Measurements from ENCODE around the gene KIFBP.
A peak's percentile ranks its signal among the peaks of the same experiment; 100 is the strongest.
"Not testable (repeated sequence)": the region's sequence is repeated elsewhere in the genome, so short reads cannot be mapped to it uniquely, and the experiment has no call there.

Gene KIFBP

DNA sequence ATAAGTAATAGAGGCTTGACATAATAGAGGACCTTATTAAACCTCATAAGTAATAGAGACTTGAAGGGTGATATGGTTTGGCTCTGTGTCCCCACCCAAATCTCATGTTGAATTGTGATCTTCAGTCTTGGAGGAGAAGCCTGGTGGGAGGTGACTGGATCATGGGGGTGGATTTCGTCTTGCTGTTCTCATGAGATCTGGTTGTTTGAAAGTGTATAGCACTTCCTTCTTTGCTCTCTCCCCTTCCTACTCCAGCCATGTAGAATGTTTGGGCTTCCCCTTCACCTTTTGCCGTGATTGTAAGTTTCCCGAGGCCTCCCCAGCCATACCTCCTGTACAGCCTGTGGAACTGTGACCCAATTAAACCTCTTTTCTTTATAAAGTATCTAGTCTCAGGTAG lies 8.6 kb downstream of the KIFBP start:
- DNase-seq, result no peak

DNA sequence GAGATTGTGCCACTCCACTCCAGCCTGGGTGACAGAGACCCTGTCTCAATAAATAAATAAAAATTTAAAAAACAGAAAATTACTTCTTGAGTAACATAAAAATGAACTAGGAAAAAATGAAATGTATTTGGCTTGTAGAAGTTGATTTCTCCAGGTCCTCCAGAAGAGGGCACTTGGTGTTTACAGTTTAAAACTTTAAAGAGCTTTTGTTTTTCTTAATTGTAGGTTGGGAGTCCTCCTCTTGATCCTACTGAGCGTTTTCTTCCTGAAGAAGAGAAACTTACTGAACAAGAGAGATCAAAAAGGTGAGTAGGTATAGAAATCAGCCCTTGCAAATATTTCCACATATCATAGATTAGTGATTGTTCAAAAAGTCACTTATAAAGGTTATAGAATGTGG lies 16.2 kb downstream of the KIFBP start:
- DNase-seq, result no peak

DNA sequence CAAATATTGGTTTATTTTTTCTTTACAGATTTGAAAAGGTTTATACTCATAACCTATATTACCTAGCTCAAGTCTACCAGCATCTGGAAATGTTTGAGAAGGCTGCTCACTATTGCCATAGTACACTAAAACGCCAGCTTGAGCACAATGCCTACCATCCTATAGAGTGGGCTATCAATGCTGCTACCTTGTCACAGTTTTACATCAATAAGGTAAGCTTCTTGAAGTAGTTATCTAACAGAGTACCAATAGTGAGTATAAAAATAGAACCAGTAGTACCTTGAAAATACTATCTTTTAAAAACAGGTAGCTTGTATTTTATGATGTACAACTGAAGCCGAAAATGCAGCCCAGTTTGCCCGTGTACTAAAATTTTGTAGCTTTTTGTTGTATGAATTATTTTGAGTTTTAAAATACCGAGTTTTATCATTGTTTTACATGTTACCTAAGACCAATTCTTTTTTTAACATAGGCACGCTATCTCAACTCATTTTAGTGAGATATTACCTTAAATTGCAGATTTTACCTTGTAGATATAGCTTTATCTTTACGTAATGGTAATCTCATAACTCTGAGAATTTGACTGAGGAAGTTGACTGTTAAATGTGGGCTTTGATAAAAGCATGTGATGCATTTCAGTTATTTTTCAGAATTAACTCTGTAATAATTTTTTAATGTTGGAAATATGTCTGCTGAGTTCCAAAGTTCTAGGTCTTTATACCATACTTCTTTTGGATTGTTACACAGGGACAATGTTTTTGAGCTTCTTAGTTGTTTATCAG lies 17.3 kb downstream of the KIFBP start:
- no peak for DNase-seq

DNA sequence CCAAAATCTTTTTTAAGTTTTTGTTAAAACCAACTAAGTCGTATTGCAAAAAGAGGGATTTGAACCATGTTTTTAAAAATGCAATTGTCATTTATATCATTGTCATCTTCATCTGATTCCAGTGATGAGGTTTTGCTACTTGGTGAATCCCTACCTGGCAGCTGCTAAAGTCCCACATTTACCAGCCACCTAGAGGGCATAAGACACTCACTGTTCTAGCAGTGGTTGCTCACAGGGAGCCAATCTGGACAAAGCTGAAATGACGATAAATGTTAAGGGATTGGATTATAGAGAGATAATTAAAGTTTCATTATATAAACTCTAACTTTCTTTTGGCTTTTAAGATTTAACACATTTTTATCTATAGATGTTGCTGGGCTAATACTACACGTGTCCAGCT lies 18.7 kb downstream of the KIFBP start:
- DNase-seq, result no peak

DNA sequence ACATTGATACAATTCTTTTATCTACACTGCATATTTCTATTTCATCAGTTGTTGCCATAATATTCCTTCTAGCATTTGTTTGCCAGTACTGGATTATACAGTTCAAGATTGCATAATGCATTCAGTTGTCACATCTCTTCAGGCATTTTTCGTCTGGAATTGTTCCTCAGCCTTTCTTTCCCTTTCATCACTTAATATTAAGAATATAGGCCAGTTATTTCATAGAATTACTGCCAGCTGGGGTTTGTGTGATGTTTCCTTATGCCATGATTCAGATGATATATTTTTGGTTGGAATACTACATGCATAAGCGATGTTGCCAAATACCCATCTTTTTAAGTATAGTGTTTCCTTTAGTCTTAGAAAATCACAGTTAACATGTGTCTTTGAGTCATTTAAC lies 20.8 kb downstream of the KIFBP start:
- DNase-seq, result no peak

DNA sequence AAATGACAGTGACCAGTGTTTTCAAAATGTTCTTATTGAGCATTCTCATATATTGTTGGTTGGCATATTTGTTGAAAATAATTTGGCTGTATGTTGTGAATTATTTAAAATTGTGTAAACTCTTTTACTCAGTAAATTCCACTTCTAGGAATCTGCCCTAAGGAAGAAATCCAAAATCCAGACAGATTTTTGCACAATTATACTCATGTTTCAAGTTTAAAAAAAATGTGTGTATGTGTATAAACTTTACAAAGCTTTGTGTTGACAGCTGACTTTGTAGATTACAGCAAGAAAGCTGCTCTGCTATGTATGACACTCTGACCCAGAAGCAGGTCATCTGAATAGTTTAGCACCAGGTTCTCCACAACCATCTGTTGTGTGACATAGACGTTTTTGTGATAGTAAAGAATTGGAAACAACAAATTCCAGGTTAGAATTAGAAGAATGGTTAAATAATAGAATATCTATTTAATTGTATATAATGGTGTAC lies 21.6 kb downstream of the KIFBP start:
- DNase-seq, result no peak

DNA sequence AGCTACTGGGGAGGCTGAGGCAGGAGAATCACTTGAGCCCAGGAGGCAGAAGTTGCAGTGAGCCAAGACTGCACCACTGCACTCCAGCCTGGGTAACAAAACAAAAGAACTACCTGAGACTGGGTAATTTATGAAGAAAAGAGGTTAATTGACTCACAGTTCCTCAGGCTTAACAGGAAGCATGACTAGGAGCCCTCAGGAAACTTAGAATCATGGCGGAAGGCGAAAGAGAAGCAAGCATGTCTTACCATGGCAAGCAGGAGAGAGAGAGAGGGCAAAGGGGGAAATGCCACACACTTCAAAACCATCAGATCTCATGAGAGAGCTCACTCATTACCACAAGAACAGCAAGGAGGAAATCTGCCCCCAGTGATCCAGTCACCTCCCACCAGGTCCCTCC lies 24.2 kb downstream of the KIFBP start:
- not testable (repeated sequence) for DNase-seq

DNA sequence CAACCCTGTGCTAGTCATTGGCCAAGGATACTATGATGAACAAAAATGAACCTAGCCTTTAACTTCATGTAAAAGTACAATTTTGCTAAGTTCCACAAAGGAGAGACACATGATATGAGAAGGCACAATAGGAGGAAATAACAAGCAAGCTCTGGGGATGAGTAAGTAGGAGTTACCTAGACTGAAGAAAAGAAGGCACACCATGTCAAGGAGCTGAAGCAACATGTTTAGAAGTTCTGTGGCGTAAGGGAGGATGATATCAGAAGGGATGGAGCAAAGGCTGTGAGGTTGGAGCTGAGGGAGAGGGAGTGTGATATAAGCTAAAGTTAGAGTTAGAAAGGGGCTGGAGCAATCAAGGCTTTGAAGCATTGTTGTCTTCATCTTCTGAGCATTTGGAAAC lies 25.6 kb downstream of the KIFBP start:
- DNase-seq, result no peak

DNA sequence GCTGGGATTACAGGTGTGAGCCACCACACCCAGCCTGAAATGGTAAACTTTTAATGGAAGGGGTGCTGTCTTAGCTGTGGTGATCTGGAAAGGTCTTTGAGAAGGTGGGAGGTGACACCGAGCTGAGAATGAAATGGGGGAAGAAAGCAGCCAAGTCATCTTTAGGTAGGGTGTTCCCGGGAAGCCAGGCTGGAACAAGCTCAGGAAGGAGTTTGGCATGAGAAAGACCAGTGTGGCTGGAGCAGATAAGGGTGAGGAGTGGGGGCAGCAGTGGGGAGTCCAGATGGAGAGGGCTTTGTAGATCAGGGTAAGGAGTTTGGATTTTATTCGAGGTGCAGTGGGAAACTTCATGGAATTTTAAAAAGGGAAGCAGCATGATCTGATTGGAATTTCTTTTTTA lies 30.0 kb downstream of the KIFBP start:
- DNase-seq, result no peak

DNA sequence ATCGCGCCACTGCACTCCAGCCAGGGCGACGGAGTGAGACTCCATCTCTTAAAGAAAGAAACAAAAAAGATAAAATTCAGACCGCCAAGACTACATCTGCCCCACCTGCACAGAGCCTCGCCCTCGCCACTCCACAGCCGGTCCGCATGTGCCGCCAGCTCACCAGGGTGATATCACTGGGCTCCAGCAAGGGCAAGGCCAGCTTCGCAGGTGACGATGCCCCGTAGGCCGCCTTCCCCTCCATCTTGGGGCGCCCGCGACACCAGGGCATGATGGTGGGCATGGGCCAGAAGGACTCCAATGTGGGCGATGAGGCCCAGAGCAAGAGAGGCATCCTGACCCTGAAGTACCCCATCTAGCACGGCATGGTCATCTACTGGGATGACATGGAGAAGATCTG lies 34.0 kb downstream of the KIFBP start:
- DNase-seq, result no peak

DNA sequence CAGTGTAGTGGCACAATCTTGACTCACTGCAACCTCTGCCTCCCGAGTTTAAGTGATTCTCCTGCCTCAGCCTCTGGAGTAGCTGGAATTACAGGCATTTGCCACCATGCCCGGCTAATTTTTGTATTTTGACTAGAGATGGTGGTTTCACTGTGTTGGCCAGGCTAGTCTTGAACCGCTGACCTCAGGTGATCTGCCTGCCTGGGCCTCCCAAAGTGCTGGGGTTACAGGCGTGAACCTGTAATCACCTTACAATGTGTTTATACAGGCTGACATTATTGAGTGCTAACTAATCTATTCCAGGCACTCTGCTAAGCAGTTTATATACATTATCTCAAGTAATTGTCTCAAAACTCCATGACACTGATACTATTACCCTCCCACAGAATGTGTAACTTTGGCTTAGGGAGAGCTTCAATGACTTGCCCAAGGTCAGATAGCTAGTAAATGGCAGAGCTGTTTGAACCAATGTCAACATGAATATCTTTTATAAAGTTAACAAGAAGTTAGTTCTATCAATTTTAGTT lies 36.8 kb downstream of the KIFBP start:
- DNase-seq, result no peak

DNA sequence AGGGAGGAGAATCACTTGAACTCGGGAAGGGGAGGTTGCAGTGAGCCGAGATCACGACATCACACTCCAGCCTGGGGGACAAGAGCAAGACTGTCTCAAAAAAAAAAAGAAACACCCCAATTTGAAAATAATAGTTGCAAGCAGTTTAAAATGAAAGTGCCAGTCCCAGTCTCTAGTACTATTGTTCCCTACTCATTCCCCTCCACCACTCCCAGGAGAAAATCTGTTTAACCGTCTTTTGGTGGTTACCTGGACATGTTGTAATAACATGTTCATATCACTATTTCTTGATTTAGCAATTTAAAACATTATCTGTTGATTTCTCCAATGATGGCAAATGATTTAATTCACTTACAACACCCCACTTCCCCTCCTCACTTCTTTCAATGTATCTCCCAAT lies 44.7 kb downstream of the KIFBP start:
- no peak for DNase-seq

DNA sequence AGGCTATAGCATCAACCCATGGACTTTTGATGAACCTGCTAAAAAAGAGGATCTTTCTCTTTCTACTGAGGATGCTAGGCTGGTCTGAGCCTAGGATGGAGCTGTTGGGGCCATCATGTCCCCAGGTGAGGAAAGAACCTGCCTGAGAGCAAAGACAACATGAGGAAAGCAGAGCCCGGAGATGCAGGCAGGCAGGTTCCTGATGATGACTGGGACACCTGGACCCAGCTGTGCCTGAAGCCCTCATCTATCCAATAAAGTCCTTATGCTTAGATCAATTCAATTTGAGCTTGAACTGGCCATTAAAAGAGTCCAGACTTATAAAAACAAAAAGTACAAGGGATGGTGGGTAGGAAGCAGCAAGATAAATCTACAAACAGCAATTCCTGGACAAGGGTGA lies 48.9 kb downstream of the KIFBP start:
- DNase-seq, result no peak

DNA sequence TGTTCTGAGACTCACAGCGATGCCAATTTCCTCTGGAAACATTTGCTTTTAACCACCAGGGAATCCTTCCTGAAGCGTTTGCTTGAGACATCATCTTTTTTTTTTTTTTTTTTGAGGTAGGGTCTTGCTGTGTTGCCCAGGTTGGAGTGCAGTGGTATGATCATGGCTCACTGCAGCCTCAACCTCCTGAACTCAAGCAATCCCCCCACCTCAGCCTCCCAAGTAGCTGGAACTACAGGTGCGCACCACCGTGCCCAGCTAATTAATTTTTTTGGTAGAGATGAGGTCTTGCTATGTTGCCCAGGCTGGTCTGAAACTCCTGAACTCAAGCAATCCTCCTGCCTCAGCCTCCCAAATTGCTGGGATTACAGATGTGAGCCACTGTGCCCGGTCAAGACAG lies 52.3 kb downstream of the KIFBP start:
- not testable (repeated sequence) for DNase-seq

DNA sequence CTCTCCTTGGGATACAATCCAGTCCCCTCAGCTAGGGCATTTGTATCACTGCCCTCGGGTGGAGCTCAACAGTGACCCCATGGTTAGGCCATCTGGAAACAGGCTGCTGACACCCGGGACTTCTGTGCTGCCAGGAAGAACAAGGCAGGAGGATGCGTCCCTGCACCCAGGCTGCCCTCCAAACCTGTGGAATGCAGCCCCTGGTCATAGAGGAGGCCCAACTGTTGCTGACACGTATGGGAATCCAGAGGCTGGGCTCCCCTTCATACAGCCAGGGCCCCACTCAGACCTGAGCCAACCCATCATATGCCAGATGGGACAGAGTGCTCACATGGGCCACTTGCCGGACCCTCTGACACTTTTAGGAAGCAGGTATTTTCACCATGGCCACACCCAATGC lies 53.8 kb downstream of the KIFBP start:
- DNase-seq, result no peak

DNA sequence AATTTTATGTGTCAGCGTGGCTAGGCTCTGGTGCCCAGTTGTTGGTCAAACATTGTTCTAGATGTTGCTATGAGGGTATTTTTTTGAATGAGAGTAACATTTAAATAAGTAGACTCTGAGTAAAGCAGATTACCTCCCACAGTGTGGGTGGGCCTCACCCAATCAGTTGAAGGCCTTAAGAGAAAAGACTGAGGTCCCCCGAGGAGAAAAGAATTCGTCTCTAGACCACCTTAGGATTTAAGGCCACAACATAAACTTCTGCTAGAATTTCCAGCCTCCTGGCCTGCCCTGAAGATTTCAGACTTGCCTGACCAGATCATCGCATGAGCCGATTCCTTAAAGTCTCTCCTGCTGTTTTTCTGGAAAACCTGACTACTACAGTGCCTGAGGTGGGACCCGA lies 54.2 kb downstream of the KIFBP start:
- no peak for DNase-seq

DNA sequence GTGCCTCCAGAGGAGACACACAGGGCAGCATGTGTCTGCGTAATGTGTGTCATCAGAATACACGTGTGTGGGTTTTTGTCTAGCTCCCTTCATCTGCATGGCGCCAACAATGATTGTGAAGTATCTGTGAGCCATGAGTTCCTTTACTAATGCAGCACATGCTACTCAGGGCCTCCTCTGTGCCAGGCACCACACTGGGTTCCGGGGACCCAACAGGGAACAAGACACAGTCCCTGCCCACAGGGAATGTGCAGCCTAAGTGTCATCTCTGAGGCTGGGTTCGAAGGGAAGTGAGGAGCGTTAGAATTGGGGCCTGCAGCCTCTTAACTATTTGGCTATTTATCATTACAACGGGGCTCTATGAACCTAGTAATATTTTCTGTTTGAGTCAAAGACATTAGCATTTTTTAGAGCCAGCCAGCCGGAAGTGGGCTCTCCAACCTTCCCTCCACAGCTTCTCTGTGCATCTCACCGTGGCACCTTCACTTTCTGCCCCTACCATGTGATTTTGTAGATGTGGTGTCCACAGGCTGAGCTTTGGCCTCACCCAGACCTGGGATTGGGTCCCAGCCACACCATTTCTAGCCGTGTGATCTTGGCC lies 55.4 kb downstream of the KIFBP start:
- DNase-seq, result no peak

DNA sequence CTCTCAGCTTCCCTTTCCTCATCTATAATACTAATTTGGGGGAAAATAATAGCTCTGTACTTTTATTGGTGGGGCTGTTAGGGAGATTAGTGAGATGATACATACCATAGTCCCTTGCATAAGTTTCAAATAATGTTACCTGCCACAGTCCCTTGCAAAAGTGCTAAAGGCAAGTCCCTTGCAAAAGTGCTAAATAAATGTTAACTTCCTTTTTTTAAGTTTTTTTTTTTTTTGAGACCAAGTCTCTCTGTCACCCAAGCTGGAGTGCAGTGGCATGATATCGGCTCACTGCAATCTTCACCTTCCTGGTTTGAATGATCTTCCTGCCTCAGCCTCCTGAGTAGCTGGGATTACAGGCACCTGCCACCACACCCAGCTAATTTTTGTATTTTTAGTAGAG lies 55.9 kb downstream of the KIFBP start:
- DNase-seq, result no peak

DNA sequence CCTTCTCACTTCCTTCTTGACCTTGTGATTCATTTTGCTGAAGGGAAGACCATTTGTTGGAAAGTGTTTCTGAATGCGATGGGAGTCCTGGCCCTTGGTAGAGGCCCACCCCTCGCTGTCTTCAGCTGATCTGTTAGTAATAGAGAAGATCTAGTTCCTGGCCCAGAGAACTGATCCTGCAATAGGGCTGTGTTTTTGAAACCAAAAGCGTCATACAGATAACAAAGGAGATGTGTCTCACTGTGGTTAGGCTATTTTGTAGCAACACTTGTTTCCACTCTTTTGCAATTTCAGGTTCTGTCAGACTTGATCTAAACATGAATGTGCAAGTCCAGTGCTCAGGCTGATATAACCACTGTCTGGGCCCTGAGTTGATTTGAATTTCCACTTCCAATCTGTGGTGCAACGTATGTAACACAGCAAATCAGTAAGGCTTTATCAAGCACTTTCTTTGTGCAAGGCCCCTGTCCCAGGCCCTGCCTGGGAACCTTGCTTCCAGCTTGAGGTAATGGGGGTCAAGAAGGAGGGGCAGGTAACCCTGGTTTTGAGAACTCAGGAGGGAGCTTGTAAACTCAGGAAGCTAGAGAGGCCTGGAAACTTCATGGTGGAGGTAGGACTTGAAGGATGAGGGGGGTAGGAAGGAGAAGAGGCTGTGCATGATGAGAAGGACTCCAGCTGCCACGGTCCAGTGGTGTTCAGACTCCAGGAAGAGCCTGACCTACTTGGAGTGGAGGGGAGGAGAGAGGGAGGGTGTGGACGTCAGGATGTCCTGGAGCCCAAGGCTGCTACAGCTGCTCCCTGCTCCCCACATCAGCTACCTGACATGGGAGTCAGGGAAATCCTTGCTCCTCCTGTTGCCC lies 57.1 kb downstream of the KIFBP start:
- no peak for DNase-seq

DNA sequence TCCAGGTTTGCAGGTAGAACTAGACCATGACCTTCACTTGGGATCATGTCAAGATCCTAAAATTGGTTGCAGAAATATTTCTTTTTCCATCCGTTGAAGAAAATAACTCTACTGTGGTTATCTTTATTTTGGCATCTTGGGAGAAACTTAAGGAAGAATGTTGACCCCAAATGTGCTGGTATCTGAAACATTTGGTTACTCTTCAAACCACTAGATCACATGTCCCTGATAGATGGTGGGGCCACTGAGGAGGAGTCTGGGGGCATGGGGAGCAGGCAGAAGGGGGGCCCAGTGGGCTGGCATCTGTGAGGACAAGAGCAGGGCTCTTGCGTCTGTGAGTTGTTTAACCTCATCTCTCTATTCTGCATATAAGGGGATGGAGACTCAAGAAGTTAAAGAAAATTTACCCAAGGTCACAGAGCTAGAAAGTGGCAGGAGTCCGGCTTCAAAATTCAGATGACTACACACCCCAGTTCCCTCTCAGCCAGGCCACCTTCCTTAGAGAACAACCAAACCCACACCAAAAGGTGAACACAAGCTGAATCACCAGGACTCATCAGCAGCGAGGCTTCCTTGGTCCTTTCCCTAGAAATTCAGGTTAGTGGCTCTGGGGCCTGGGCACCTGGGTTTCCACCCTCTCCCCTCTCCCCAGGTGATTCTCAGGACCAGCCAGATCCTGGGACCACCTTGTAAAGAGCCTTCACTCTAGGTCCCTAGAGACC lies 58.7 kb downstream of the KIFBP start:
- DNase-seq, result no peak

DNA sequence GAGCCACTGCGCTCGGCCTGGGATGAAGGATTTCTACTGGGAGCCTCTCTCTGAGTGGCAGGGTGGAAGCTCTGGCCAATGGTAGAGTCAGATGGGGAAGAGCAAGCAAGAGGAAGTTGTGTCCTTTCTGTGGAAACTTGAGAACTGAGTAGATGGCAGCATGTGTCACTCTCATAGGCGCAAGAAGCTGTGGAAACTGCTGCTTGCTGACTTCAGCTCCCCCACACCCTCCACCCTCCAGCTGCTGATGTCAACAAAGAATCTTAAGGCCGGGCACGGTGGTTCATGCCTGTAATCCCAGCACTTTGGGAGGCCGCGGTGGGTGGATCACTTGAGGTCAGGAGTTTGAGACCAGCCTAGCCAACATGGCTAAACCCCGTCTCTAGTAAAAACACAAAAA lies 59.5 kb downstream of the KIFBP start:
- peak in 14 of 56 donors; percentile 3 to 34 (median 11) for DNase-seq

All from nucleus accumbens (tissue), 56 donors.